Stimulated activated naive CD4-positive, alpha-beta T cell treated with Interleukin-2 at 50 U/mL for 16 hours (primary cell): ENCODE measurements around the gene SLC25A26.
"Not testable (repeated sequence)": the region's sequence is repeated elsewhere in the genome, so short reads cannot be mapped to it uniquely, and the experiment has no call there.

Experiments used
- DNase-seq: peaks from one replicate; lab custom pipeline; 2025; lab: John Stamatoyannopoulos, UW

The SLC25A26 gene

DNA sequence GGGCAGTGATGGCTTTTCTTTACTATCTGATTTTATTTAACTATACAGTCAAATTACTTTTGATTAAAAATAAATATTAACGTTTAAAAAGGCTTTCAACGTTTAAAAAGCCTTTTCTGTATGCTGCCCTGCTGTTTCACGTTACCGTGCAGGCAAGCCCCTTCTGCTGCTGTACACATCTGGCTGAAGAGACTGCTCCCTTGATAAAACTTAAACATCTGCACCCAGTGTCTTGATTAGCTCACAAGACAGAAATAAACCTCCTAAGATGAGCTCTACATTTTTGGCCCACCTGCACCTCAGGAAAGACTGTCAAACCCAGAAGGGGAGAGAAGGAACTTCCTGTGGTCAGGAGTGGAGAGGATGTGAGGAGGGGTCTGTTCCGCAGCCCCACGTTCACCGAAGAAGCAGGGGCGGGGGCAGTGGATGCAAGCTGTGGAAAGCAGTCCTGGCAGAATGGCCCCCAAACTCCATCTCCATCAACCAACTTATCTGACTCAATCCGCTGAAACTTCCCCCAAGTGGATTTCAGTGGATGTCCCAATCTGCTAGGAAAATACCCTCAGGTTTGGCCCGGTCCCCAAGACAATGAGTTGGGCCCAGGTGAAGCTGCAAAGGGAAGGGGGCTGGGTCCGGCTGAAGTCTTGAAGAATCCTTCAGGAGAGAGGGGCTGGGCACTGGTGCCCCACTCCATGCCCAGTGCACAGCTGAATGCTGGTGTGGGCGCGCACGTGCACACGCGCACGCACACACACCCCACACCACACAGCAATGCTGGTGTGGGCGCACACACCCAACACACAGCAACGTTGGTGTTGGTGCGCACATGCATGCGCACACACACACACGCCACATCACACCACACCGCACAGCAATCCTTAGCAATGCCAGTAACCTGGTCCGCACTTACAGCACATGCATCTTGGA lies 191.4 kb downstream of the SLC25A26 start:
- DNase-seq = no peak

DNA sequence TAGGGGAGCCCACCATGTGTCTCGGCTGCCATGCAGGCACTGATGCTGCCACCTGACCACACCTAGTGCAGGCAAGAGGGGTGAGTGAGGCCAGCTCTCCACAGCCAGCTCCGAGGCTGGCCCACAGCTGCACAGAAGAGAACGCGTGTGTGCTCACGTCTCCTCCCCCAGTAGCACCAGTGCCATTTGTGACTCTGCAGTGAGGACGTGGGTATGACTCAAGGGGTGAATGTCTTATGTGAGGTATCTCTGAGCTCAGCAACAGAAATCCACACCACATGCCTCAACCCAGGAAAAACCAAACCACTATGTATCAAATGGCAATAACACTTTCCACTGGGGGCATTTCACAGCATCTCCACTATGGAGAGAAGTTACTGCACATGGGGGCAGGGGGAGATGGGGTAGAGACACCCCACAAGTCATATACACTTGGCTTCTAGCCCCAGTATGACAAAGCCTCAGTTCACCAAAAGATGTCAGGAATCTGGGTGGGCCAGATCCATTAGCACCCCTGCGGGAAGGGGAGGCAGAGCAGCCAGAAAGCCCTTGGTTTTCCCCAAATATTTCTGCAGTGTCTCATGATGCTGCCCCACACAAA lies 192.4 kb downstream of the SLC25A26 start:
- DNase-seq = no peak

DNA sequence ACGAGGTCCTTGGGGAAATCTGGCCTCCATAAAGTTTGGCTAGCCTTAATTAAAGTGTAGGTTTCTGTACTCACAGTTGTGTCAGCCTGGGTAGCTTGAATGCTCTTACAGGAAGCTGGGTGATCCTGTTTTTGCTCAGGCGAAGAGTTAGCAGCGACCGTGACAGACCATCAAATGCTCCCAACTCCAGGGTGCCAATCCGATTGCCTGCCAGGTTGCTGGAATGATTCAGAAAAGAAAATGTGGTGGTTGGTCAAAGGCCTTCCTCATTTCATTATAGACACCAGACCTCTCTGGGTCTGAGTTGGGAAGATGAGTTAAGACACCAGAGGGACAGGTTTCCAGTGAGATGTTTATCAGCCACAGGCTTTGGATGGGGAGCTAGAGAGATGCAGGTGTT lies 194.0 kb downstream of the SLC25A26 start:
- no peak for DNase-seq

DNA sequence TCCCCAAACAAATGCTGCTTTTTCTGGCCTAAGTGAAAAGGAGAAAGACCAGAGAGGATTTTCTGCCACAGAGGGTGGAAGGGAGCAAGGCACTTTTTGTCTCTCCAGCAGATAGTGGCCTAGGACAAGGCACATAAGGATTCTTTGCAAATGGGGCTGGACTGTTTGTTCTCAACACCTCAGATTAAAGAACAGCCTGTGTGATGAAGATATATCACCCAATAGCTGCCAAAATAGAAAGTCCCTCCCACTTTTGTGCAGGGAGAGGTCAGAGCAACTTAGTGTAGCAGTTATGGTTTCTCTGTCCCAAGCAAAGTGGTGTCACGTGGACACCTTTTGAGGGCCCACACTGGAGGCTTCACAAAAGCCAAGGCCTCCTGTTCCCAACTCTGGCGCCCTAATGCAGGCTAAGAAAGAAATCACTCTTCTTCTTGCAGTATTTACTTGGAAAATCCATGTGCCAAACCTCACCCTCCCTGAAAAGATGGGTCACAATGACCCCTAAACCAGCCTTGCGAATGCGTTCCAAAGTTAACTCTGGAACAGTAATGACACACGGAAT lies 195.1 kb downstream of the SLC25A26 start:
- no peak for DNase-seq

DNA sequence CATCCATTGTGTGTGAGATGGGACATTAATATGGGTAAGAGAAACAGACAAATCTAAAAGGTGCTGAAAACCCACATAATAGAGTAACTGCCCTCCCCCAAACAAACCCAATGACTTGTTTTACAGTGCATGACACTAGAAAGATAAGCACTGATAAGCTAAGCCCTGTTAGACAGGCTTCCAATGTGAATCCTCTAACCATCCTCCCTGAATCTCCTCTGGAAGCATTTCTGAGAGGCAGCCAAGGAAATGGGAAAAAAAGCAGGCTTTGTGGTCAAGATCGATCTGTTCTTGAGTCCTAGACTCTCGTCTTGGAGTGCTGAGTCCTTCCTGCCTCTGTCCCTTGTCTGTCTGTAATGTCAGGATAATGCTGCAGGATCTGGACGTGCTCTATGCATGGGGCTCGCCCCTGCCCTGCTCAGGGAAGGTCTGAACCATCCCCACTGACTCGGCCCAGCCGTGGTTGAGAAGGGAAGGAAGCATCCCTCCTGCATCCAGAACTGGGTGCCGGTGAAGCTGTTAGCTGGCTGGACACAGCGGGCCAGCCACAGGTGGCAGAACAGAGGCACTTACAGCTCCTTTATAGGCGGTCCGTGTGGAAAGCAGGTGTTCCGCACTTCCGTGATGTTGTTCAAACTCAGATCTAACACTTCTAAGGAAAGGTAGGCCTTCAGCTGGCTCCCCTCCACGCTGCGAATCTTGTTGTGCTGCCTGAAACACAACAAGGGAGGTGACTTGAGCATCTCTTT lies 195.9 kb downstream of the SLC25A26 start:
- no peak for DNase-seq

DNA sequence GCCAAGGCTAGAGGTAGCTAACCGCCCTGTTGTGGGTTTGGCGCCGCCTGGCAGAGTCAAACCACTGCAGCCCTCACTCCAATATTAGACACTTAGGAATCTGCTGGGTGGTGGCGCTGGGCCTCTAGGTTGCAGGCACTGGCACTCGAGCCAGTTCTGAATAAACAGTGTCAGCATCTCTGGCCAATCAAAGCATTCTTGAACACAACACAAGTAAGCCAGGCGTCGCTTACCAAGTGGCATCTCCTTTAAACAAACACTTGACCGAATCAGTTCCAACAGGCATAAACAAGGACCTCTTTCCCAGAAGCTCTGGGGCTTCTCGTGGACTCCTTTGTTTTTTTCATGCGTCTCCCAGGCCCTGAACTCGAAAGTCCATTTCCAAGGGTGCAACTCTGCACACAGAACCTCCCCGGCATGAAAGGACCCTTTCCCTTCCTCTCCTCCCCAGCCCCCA lies 197.7 kb downstream of the SLC25A26 start:
- no peak for DNase-seq

GRCh38 chr3:66419036-66419435 lies 198.2 kb downstream of the SLC25A26 start:
- no peak for DNase-seq

- DNase-seq = not testable (repeated sequence)
These were observed 200.3 kb downstream of the SLC25A26 start for GRCh38 chr3:66421144-66421543.

GRCh38 chr3:66421893-66422292 lies 201.1 kb downstream of the SLC25A26 start:
- not testable (repeated sequence) for DNase-seq

DNA sequence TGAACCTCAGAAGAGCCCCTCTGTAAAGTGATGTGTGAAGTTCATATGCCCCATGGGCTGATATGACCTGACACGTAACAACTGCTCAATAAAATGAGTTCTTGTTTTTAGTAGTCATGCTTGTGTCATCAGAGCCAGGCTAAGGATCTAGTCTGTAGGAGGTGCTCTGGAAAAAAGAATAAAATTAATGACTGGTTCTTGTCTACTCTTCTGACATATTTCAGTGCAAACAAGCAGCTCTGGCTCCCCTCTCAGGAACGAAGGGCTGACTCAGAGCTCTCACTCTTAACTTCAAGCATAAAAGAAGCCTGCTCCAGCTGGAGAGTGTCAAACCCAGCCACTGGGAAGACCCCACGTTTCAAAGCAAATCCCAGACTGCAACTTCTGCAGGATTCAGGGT lies 203.0 kb downstream of the SLC25A26 start:
- DNase-seq = no peak

DNA sequence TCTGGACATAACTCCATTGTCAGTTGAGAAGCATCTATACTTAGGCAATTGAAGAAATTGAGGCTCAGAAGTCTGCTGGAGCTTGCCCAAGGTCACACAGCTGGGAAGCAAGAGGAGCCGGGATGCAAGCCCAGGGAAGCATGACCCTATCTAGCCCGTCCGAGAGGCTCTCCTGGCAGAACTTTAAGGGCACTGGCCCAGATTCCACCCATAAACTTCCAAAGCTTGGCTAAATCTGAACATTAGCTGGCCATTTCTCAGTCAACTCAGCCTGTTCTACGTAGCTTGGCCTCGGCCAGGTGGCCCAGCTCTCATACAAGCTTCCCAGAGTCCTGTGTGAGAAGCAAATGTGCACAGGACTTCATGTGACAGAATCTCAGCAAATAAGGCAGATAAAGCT lies 204.2 kb downstream of the SLC25A26 start:
- DNase-seq = no peak

DNA sequence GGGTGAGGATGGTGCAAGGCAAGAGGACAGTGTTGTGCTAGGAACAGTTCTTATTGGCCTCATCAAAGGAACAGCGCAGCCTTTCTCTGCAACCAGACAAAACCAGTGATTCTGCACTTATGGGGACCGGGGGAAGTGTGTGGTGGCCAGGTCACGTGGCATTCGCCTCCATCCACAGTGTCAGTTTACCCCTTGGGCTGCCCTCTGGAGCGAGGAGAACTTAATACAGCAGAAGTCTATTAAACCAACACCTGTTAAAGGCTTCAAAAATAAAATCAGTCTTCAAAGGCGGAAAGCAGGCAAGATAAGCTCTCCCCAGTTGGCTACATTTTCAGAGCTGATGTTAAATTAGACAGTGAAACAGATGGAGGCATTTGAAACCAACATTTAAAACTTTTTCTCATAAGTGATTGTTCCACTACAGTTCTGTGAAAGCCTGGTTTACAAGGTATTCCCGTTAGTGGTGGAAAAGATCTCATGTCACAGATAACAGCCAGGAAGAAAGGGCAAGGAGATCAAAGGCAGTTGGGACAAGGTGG lies 204.8 kb downstream of the SLC25A26 start:
- no peak for DNase-seq

- no peak for DNase-seq
These were observed 205.3 kb downstream of the SLC25A26 start for GRCh38 chr3:66426135-66426534.

DNA sequence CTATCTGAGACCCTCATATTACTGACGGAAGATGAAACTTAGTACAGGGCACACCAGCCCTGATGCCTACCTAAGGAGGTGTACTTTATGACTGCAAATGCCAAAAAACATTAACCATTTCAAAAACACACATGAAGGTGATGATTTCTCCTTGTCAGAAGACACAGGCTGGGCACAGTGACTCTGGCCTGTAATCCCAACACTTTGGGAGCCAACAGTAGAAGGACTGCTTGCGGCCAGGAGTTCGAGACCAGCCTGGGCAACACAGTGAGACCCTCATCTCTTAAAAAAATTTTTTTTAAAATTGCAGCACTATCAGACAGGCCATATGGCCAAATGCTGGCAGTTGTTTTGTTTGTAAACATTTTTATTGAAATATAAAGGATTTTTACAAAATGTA lies 206.6 kb downstream of the SLC25A26 start:
- no peak for DNase-seq

- DNase-seq = no peak
These were observed 207.2 kb downstream of the SLC25A26 start for GRCh38 chr3:66427951-66428474.
